DND-41 (cell line): ENCODE data around the gene TMEM109.

ENCODE experiments used
- ATAC-seq: fragments of 200-7000 bp; cut with Tn5 transposase; 3 replicates; pipeline ENCODE4 v1.9.1; 2021; ENCODE audit warnings: low read depth; ENCODE audit not compliant: insufficient read depth
- DNase-seq: peaks from one replicate; pipeline ENCODE4 v3.0.0-alpha.2; 2020
- H2AFZ ChIP-seq: 2 replicates; pipeline ENCODE4 v1.6.0; 2012; ENCODE audit warnings: low read depth, low read length
- H3K27ac ChIP-seq: 2 replicates; pipeline ENCODE4 v1.5.1; 2012; ENCODE audit warnings: low read length, inconsistent platforms
- H3K27me3 ChIP-seq: fragments of 200-600 bp; sonication (generic); 2 replicates; pipeline ENCODE4 v1.6.0; 2012; ENCODE audit warnings: low read length, mild to moderate bottlenecking, inconsistent platforms; ENCODE audit not compliant: insufficient read depth, poor library complexity
- H3K36me3 ChIP-seq: 2 replicates; pipeline ENCODE4 v1.5.1; 2012; ENCODE audit warnings: low read length, inconsistent platforms; ENCODE audit not compliant: insufficient read depth
- H3K4me1 ChIP-seq: 2 replicates; pipeline ENCODE4 v1.5.1; 2012; ENCODE audit warnings: mild to moderate bottlenecking, low read length; ENCODE audit not compliant: insufficient read depth
- H3K4me2 ChIP-seq: 2 replicates; pipeline ENCODE4 v1.6.0; 2012; ENCODE audit warnings: mild to moderate bottlenecking, moderate library complexity, low read length, inconsistent platforms; ENCODE audit not compliant: insufficient read depth
- H3K4me3 ChIP-seq, 2 experiments: fragments of 200-600 bp in 1 of 2; shearing (Covaris generic) in 1 of 2; 2 replicates each; pipeline ENCODE4 v1.5.1; 2012 to 2016; ENCODE audit warnings: inconsistent platforms in 2 of 2, low read length in 2 of 2, mild to moderate bottlenecking in 2 of 2, low read depth in 1 of 2, moderate library complexity in 1 of 2
- H3K79me2 ChIP-seq: 2 replicates; pipeline ENCODE4 v1.6.0; 2012; ENCODE audit warnings: low read length, inconsistent platforms; ENCODE audit not compliant: insufficient read depth
- H3K9ac ChIP-seq: 2 replicates; pipeline ENCODE4 v1.6.0; 2012; ENCODE audit warnings: low read depth, mild to moderate bottlenecking, inconsistent platforms, low read length, moderate library complexity
- H3K9me3 ChIP-seq: 2 replicates; pipeline ENCODE4 v1.5.1; 2012; ENCODE audit warnings: low read length, moderate library complexity, mild to moderate bottlenecking, inconsistent platforms; ENCODE audit not compliant: insufficient read depth, severe bottlenecking
- H4K20me1 ChIP-seq: 2 replicates; pipeline ENCODE4 v1.6.0; 2012; ENCODE audit warnings: low read length; ENCODE audit not compliant: insufficient read depth
- EZH2 ChIP-seq: IDR thresholded peaks from 3 replicates; pipeline ENCODE4 v1.6.1; 2012; ENCODE audit warnings: borderline replicate concordance, low read depth, mild to moderate bottlenecking, moderate library complexity, low read length, inconsistent platforms; ENCODE audit not compliant: severe bottlenecking
- TF ChIP-seq, protein P1 (sequence below): IDR thresholded peaks from 2 replicates; pipeline ENCODE4 v1.5.1; 2012; ENCODE audit warnings: borderline replicate concordance, low read length, moderate library complexity, mild to moderate bottlenecking; ENCODE audit not compliant: poor library complexity, severe bottlenecking; ENCODE audit errors: extremely low read depth

The TMEM109 gene

GRCh38 chr11:60902625-60903024 lies 11.3 kb upstream of the TMEM109 start:
- Histone ChIP-seq H3K4me2 (no peak overlapping the region), H3K27ac (no peak overlapping the region), H3K36me3 (peaks cover 74% of the 10 kb centered on the region), H3K4me1 (peaks cover 37% of the 10 kb centered on the region), H3K4me3 (no peak overlapping the region), H3K79me2 (peaks cover 44% of the 10 kb centered on the region), H2AFZ (no peak overlapping the region), H4K20me1 (peaks cover 60% of the 10 kb centered on the region), H3K9me3 (no peaks in the 10 kb centered on the region), H3K9ac (no peak overlapping the region), H3K27me3 (no peaks in the 10 kb centered on the region)
- ATAC-seq = no peak
- DNase-seq = no peak
- TF ChIP-seq, protein P1, sequence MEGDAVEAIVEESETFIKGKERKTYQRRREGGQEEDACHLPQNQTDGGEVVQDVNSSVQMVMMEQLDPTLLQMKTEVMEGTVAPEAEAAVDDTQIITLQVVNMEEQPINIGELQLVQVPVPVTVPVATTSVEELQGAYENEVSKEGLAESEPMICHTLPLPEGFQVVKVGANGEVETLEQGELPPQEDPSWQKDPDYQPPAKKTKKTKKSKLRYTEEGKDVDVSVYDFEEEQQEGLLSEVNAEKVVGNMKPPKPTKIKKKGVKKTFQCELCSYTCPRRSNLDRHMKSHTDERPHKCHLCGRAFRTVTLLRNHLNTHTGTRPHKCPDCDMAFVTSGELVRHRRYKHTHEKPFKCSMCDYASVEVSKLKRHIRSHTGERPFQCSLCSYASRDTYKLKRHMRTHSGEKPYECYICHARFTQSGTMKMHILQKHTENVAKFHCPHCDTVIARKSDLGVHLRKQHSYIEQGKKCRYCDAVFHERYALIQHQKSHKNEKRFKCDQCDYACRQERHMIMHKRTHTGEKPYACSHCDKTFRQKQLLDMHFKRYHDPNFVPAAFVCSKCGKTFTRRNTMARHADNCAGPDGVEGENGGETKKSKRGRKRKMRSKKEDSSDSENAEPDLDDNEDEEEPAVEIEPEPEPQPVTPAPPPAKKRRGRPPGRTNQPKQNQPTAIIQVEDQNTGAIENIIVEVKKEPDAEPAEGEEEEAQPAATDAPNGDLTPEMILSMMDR = no peak
- TF ChIP-seq EZH2 = no peak

DNA sequence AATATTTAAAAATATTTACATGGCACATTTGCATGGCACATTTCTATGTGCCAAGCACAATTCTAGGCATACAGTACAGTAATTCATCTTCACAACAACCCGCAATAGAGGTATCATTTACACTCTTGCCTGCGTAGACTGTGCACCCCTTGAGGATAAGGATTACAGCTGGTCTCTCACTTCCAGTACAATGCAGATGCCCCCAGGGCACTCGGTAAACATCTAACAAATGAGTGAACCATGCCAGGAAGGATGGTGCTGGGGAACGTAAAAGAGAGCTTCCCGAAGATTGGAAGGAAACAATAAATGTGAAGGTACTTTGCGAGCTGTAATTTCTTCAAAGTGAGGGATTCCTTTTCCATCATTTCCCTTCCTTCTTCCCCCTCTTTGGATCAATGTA lies 8.9 kb upstream of the TMEM109 start:
- H3K4me1 ChIP-seq = peaks cover 39% of the 10 kb centered on the region
- DNase-seq = no peak
- no peaks in the 10 kb centered on the region for H3K9me3 ChIP-seq
- peak overlapping the region; percentile 86 for H3K27ac ChIP-seq
- H4K20me1 ChIP-seq = peaks cover 56% of the 10 kb centered on the region
- no peaks in the 10 kb centered on the region for H3K27me3 ChIP-seq
- peak overlapping the region; percentile 74 for H3K4me2 ChIP-seq
- TF ChIP-seq, protein P1 = no peak
- no peak for TF ChIP-seq EZH2
- H3K79me2 ChIP-seq = peaks cover 44% of the 10 kb centered on the region
- no peak overlapping the region for H2AFZ ChIP-seq
- ATAC-seq = no peak
- H3K36me3 ChIP-seq = peaks cover 50% of the 10 kb centered on the region
- peak overlapping the region; percentile 95 to 98; a peak in 3 of 4 replicates for H3K4me3 ChIP-seq
- peak overlapping the region; percentile 99 for H3K9ac ChIP-seq

- Histone ChIP-seq H3K9ac (peak overlapping the region; percentile 99), H3K4me1 (peaks cover 39% of the 10 kb centered on the region), H3K4me2 (peak overlapping the region; percentile 74), H3K4me3 (peak overlapping the region; percentile 95 to 98), H2AFZ (peak overlapping the region; percentile 74), H3K27me3 (no peaks in the 10 kb centered on the region), H3K36me3 (peaks cover 44% of the 10 kb centered on the region), H3K9me3 (no peaks in the 10 kb centered on the region), H3K27ac (peak overlapping the region; percentile 86), H4K20me1 (peaks cover 52% of the 10 kb centered on the region), H3K79me2 (peaks cover 44% of the 10 kb centered on the region)
- ATAC-seq (no peak), DNase-seq (no peak)
- TF ChIP-seq EZH2 = no peak
- TF ChIP-seq, protein P1 = no peak
Observed at GRCh38 chr11:60905551-60906113, 8.3 kb upstream of the TMEM109 start.
